ENCODE results near the gene POU6F2. TPM values are rescaled to one million over a fixed set of nuclear protein-coding genes. Genes with fewer than 3 reads are reported as not detected.
"Not testable (repeated sequence)": the region's sequence is repeated elsewhere in the genome, so short reads cannot be mapped to it uniquely, and the experiment has no call there.

The POU6F2 gene
- total RNA-seq, 1 donor from 2014 or later, result 1.1 TPM

DNA sequence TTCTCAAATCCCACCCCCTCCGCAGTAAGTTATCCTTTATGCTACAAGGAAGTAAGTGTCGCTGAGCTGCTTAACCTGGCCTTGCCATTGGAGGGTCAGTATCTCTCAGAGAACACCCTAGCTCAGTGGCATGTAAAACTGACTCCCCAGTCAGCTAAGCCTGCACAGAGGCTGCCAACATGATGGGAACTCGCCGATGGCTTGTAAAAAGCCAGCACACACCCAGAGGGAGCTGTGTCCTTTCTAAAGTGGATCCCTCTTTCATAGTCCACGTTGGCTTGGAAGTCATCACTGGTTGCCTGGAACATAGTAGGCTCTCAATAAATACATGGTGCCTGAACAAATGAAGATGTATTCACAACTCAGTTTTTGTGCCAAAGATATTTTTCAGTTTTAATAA is 339.4 kb downstream of the POU6F2 start:
- Mint-ChIP-seq H3K9me3 (ENCODE audit: unreplicated experiment) (no peaks in the 10 kb centered on the region), H3K27ac (ENCODE audit: unreplicated experiment) (no peak overlapping the region), H3K4me1 (ENCODE audit: unreplicated experiment) (peaks cover 2% of the 10 kb centered on the region), H3K4me3 (ENCODE audit: unreplicated experiment) (no peak overlapping the region), H3K36me3 (ENCODE audit: low read depth, unreplicated experiment) (no peaks in the 10 kb centered on the region), H3K27me3 (ENCODE audit: unreplicated experiment) (peaks cover 4% of the 10 kb centered on the region)
- no peak for DNase-seq (ENCODE audit: low spot score)
- TF ChIP-seq CTCF (IDR thresholded peaks at IDR 0.05; ENCODE audit: unreplicated experiment), result no peak

DNA sequence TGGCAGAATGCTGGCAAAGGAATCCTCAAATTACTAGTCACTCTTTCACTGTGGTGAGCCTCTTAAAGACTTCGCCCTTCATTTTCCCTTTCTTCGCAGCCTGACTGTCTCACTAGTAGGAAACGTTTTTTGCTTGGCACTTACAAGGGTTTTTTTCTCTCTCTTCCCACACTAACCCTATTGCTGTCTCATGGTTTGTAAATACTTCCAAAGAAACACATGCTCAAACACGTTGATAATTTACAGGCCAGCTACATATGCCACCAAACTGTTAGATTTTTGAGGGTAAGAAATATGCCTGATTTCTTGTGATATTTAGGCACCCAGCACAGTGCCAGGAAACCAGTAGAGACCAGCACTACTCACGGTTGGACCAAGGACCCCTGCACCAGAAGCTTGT is 340.2 kb downstream of the POU6F2 start:
- peaks cover 6% of the 10 kb centered on the region for H3K4me1 Mint-ChIP-seq (ENCODE audit: unreplicated experiment)
- no peak for TF ChIP-seq CTCF (IDR thresholded peaks at IDR 0.05; ENCODE audit: unreplicated experiment)
- no peak overlapping the region for H3K27ac Mint-ChIP-seq (ENCODE audit: unreplicated experiment)
- peaks cover 6% of the 10 kb centered on the region for H3K27me3 Mint-ChIP-seq (ENCODE audit: unreplicated experiment)
- H3K4me3 Mint-ChIP-seq (ENCODE audit: unreplicated experiment), result no peak overlapping the region
- H3K36me3 Mint-ChIP-seq (ENCODE audit: low read depth, unreplicated experiment), result no peaks in the 10 kb centered on the region
- DNase-seq (ENCODE audit: low spot score), result no peak
- H3K9me3 Mint-ChIP-seq (ENCODE audit: unreplicated experiment), result no peaks in the 10 kb centered on the region

DNA sequence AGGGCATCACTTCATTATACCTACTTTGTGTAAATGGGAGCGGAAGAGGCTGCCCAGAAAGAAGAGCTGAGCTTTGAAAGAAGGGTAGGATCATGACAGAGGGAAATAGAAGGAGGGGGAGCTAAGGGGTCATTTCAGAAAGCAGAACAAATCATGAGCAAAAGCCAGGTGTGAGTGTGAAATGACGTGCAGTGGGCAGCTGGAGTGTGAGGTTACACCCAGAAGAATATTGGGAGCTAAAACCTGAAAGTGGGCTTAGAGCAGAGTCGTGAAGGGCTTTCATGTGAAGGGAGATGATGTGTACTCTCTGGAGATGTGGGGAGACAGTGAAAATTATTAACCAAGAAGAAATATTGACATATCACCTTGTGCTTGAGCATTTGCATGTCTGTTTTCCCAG is 343.5 kb downstream of the POU6F2 start:
- Mint-ChIP-seq H3K4me3 (ENCODE audit: unreplicated experiment) (no peak overlapping the region), H3K27me3 (ENCODE audit: unreplicated experiment) (peaks cover 6% of the 10 kb centered on the region), H3K4me1 (ENCODE audit: unreplicated experiment) (peaks cover 6% of the 10 kb centered on the region), H3K9me3 (ENCODE audit: unreplicated experiment) (no peaks in the 10 kb centered on the region), H3K27ac (ENCODE audit: unreplicated experiment) (no peak overlapping the region), H3K36me3 (ENCODE audit: low read depth, unreplicated experiment) (no peaks in the 10 kb centered on the region)
- DNase-seq (ENCODE audit: low spot score), result no peak
- TF ChIP-seq CTCF (IDR thresholded peaks at IDR 0.05; ENCODE audit: unreplicated experiment), result no peak

DNA sequence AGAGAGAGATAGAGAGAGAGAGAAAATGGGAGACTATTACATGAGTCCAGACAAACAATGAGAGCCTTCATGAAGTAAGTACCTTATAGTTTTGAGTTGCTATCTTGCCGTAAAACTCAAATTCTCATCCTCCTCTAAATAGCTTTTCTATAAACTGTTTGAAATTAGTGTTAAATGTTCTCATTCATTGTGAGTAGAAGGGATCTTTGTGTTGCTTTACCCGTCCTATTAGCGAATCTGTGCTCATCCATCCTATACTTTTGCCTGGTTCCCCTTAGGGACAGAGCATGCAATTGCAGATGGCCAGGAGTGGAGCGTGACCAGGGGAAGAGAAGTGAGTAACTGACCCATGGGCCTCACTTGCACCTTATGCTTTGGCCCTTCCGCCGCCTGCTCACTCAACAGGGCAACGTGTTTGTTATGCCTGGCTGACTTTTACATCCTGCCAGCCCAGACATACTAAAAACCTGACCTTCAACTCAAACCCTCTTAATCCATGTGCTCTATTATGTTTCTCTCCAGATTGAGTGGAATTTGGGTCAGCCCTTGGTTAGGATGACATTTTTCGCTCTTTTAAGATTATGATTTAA is 344.3 kb downstream of the POU6F2 start:
- DNase-seq (ENCODE audit: low spot score), result no peak
- Mint-ChIP-seq H3K27me3 (ENCODE audit: unreplicated experiment) (peaks cover 6% of the 10 kb centered on the region), H3K27ac (ENCODE audit: unreplicated experiment) (no peak overlapping the region), H3K9me3 (ENCODE audit: unreplicated experiment) (no peaks in the 10 kb centered on the region), H3K4me1 (ENCODE audit: unreplicated experiment) (peaks cover 6% of the 10 kb centered on the region), H3K4me3 (ENCODE audit: unreplicated experiment) (no peak overlapping the region), H3K36me3 (ENCODE audit: low read depth, unreplicated experiment) (no peaks in the 10 kb centered on the region)
- no peak for TF ChIP-seq CTCF (IDR thresholded peaks at IDR 0.05; ENCODE audit: unreplicated experiment)

GRCh38 chr7:39324139-39324760 is 346.5 kb downstream of the POU6F2 start:
- no peak for TF ChIP-seq CTCF (IDR thresholded peaks at IDR 0.05; ENCODE audit: unreplicated experiment)
- no peak overlapping the region for H3K4me3 Mint-ChIP-seq (ENCODE audit: unreplicated experiment)

DNA sequence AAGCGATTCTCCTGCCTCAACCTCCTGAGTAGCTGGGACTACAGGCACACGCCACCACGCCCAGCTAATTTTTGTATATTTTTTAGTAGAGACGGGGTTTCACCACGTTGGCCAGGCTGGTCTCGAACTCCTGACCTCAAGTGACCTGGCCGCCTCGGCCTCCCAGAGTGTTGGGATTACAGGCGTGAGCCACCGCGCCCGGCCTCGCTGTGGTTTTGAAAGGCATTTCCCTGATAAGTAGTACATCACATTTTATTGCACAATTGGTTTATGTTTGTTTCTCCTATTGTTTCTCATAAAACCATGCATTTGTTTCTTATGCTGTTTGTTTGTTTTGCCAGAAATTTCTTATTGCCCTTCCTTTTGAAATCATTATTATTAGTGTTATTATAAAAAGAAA is 353.9 kb downstream of the POU6F2 start:
- H3K4me3 Mint-ChIP-seq (ENCODE audit: unreplicated experiment); H3K9me3 Mint-ChIP-seq (ENCODE audit: unreplicated experiment); H3K36me3 Mint-ChIP-seq (ENCODE audit: low read depth, unreplicated experiment); DNase-seq (ENCODE audit: low spot score); H3K27ac Mint-ChIP-seq (ENCODE audit: unreplicated experiment); H3K27me3 Mint-ChIP-seq (ENCODE audit: unreplicated experiment): not testable (repeated sequence)
- peaks cover 15% of the 10 kb centered on the region for H3K4me1 Mint-ChIP-seq (ENCODE audit: unreplicated experiment)

More at GRCh38 chr7:39324139-39324760, 346.5 kb downstream of the POU6F2 start:
- Mint-ChIP-seq H3K27me3 (ENCODE audit: unreplicated experiment) (peaks cover 6% of the 10 kb centered on the region), H3K4me1 (ENCODE audit: unreplicated experiment) (peaks cover 6% of the 10 kb centered on the region), H3K9me3 (ENCODE audit: unreplicated experiment) (no peaks in the 10 kb centered on the region), H3K27ac (ENCODE audit: unreplicated experiment) (no peak overlapping the region), H3K36me3 (ENCODE audit: low read depth, unreplicated experiment) (no peaks in the 10 kb centered on the region)
- no peak for DNase-seq (ENCODE audit: low spot score)
